GM23338 (cell line): Measurements from ENCODE around the gene SIPA1.

Experiments used
- EZH2 ChIP-seq: fragments of 200-600 bp; sonication (generic); IDR thresholded peaks from one replicate; pipeline ENCODE4 v1.8.0; 2017; ENCODE audit warnings: antibody characterized with exemption, mild to moderate bottlenecking, low read depth; ENCODE audit not compliant: unreplicated experiment
- TF ChIP-seq, protein P1 (sequence below), 2 experiments: fragments of 200-600 bp in 1 of 2; sonication (generic) in 1 of 2; conservative IDR thresholded peaks; 2 replicates each; pipeline versions ENCODE4 v1.5.1 to v1.6.1; 2016 to 2017; ENCODE audit warnings: antibody characterized with exemption in 2 of 2, low read depth in 2 of 2, mild to moderate bottlenecking in 2 of 2, moderate library complexity in 1 of 2
- TF ChIP-seq, protein P2 (sequence below): IDR thresholded peaks from one replicate; pipeline ENCODE4 v1.6.1; 2018; ENCODE audit warnings: antibody characterized with exemption; ENCODE audit not compliant: unreplicated experiment

DNA sequence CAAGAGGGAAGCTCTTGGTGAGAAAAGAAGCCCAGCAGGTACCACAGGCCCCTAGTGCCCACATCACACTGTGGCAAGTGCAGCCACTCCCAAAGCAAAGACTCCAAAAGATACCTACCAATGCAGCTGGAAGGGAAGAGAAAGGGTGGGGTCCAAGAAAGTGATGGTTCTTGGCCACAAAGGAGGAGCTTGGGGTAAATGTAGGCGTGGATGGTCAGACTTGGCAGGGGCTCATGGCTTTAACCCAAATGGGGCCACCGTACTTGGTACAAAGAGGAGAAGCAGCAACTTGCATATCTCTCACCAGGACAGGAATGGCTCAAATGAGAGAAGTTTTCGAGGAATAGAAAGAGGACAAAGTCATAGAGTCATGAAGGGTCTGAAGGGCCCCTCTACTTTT lies 28.7 kb upstream of the SIPA1 start:
- TF ChIP-seq, protein P1, sequence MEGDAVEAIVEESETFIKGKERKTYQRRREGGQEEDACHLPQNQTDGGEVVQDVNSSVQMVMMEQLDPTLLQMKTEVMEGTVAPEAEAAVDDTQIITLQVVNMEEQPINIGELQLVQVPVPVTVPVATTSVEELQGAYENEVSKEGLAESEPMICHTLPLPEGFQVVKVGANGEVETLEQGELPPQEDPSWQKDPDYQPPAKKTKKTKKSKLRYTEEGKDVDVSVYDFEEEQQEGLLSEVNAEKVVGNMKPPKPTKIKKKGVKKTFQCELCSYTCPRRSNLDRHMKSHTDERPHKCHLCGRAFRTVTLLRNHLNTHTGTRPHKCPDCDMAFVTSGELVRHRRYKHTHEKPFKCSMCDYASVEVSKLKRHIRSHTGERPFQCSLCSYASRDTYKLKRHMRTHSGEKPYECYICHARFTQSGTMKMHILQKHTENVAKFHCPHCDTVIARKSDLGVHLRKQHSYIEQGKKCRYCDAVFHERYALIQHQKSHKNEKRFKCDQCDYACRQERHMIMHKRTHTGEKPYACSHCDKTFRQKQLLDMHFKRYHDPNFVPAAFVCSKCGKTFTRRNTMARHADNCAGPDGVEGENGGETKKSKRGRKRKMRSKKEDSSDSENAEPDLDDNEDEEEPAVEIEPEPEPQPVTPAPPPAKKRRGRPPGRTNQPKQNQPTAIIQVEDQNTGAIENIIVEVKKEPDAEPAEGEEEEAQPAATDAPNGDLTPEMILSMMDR (conservative IDR thresholded peaks at IDR 0.05; ENCODE audit: low read depth in 2 of 2) = no peak
- no peak for TF ChIP-seq EZH2
- TF ChIP-seq, protein P2, sequence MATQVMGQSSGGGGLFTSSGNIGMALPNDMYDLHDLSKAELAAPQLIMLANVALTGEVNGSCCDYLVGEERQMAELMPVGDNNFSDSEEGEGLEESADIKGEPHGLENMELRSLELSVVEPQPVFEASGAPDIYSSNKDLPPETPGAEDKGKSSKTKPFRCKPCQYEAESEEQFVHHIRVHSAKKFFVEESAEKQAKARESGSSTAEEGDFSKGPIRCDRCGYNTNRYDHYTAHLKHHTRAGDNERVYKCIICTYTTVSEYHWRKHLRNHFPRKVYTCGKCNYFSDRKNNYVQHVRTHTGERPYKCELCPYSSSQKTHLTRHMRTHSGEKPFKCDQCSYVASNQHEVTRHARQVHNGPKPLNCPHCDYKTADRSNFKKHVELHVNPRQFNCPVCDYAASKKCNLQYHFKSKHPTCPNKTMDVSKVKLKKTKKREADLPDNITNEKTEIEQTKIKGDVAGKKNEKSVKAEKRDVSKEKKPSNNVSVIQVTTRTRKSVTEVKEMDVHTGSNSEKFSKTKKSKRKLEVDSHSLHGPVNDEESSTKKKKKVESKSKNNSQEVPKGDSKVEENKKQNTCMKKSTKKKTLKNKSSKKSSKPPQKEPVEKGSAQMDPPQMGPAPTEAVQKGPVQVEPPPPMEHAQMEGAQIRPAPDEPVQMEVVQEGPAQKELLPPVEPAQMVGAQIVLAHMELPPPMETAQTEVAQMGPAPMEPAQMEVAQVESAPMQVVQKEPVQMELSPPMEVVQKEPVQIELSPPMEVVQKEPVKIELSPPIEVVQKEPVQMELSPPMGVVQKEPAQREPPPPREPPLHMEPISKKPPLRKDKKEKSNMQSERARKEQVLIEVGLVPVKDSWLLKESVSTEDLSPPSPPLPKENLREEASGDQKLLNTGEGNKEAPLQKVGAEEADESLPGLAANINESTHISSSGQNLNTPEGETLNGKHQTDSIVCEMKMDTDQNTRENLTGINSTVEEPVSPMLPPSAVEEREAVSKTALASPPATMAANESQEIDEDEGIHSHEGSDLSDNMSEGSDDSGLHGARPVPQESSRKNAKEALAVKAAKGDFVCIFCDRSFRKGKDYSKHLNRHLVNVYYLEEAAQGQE = no peak
